ENCODE data around the gene ACTRT1.

GRCh38 chrX:128019218-128019617 is 33.0 kb downstream of the ACTRT1 start:
- TF ChIP-seq CTCF (IDR thresholded peaks at IDR 0.05; ENCODE audit: insufficient read depth, low read depth, low read length) (no peak), EZH2 (IDR thresholded peaks at IDR 0.05; ENCODE audit: insufficient read depth, low read length) (no peak)
